Duodenal mucosa (tissue), 2 donors: ENCODE measurements around the gene TRERF1.
A peak's percentile ranks its signal among the peaks of the same experiment; 100 is the strongest.

Source experiments
- H3K27ac ChIP-seq: one replicate; pipeline ENCODE4 v1.7.0; 2013; ENCODE audit warnings: low read depth, low read length
- H3K27me3 ChIP-seq, 2 donors: one replicate each; pipeline ENCODE4 v1.7.0; 2013; ENCODE audit warnings: low read length in 2 of 2, control low read depth in 1 of 2; ENCODE audit not compliant: insufficient read depth in 2 of 2, control insufficient read depth in 1 of 2
- H3K36me3 ChIP-seq, 2 donors: one replicate each; pipeline ENCODE4 v1.7.0; 2013; ENCODE audit warnings: low read length in 2 of 2, control low read depth in 1 of 2; ENCODE audit not compliant: insufficient read depth in 2 of 2, control insufficient read depth in 1 of 2
- H3K4me1 ChIP-seq, 2 donors: one replicate each; pipeline ENCODE4 v1.7.0; 2013; ENCODE audit warnings: low read length in 2 of 2, control low read depth in 1 of 2; ENCODE audit not compliant: insufficient read depth in 2 of 2, control insufficient read depth in 1 of 2
- H3K4me3 ChIP-seq, 2 donors: one replicate each; pipeline ENCODE4 v1.7.0; 2013; ENCODE audit warnings: low read length in 2 of 2, low read depth in 1 of 2
- H3K9ac ChIP-seq, 2 donors: one replicate each; pipeline ENCODE4 v1.7.0; 2013; ENCODE audit warnings: low read length in 2 of 2, low read depth in 1 of 2
- H3K9me3 ChIP-seq, 2 donors: one replicate each; pipeline ENCODE4 v1.7.0; 2013; ENCODE audit warnings: low read length in 2 of 2, control low read depth in 1 of 2; ENCODE audit not compliant: control insufficient read depth in 1 of 2

Gene TRERF1

DNA sequence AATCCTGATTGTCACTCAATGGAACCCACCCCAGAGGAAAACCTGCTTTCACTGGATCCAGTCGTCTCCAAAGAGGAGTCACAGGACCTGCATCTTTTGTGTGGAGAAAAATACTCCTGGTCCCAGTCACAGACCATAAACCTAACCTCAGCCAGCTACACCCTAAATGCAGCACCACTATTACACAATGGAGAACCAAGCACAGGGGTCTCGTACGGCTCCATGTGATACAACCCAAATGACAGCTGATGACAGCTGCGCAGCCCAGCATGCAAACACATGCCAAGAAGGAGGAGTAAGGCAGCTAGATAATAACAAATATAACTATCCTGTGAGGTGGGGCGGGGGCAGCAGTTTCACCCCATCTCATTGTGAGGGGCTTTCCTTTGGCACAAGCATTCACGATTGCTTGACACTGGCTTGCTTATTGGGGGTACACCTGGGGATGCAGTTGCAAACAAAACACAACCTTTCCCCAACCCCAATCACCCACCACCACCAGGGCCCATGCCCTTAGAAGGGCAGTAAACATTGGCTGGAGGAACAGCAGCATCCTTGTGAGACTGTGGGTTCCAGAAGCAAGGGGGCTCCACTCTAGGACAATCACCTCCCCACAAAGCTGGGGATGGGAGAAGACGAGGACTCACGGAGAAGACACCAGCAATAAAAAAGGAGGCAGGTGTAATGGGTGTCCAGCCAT is 51.5 kb downstream of the TRERF1 start:
- no peak overlapping the region for H3K4me3 ChIP-seq
- no peak overlapping the region for H3K27ac ChIP-seq
- H3K4me1 ChIP-seq: peaks cover 33% of the 10 kb centered on the region in 2 donors
- no peak overlapping the region for H3K9ac ChIP-seq
- no peaks in the 10 kb centered on the region for H3K9me3 ChIP-seq
- no peaks in the 10 kb centered on the region for H3K27me3 ChIP-seq
- no peaks in the 10 kb centered on the region for H3K36me3 ChIP-seq

DNA sequence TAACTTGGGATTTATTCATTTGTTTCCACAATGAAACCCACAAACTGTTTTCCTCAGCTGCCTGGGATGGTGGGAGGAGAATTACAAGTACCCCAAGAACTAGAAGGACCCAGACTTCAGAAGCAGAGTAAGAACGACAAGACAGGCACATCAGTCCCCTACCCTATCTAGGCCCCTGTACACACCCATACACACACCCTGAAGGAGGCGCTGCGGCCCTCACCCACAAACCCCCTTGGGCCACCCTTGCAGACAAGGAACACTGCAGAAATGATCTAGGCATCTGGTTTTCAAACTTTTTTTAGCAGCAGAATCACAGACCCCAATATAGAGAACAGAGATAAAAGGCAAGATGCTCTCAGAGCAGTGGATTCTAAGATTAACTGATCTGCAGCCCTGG is 55.0 kb downstream of the TRERF1 start:
- no peaks in the 10 kb centered on the region for H3K9me3 ChIP-seq
- no peaks in the 10 kb centered on the region for H3K27me3 ChIP-seq
- H3K36me3 ChIP-seq: no peaks in the 10 kb centered on the region
- H3K27ac ChIP-seq: no peak overlapping the region
- no peak overlapping the region for H3K4me3 ChIP-seq
- H3K4me1 ChIP-seq: peaks cover 18 to 21% of the 10 kb centered on the region in 2 donors
- no peak overlapping the region for H3K9ac ChIP-seq

- H3K27ac ChIP-seq: no peak overlapping the region
- H3K4me3 ChIP-seq: no peak overlapping the region
- H3K36me3 ChIP-seq: no peaks in the 10 kb centered on the region
- peaks cover 26 to 29% of the 10 kb centered on the region in 2 donors for H3K4me1 ChIP-seq
- no peak overlapping the region for H3K9ac ChIP-seq
- H3K27me3 ChIP-seq: no peaks in the 10 kb centered on the region
- no peaks in the 10 kb centered on the region for H3K9me3 ChIP-seq
These were observed 56.7 kb downstream of the TRERF1 start for GRCh38 chr6:42394881-42395620.

- Histone ChIP-seq H3K4me3 (no peak overlapping the region), H3K4me1 (peaks cover 26 to 29% of the 10 kb centered on the region in 2 donors), H3K36me3 (no peaks in the 10 kb centered on the region), H3K27me3 (no peaks in the 10 kb centered on the region), H3K9me3 (no peaks in the 10 kb centered on the region), H3K27ac (no peak overlapping the region), H3K9ac (no peak overlapping the region)
These were observed 57.6 kb downstream of the TRERF1 start for GRCh38 chr6:42394151-42394550.

DNA sequence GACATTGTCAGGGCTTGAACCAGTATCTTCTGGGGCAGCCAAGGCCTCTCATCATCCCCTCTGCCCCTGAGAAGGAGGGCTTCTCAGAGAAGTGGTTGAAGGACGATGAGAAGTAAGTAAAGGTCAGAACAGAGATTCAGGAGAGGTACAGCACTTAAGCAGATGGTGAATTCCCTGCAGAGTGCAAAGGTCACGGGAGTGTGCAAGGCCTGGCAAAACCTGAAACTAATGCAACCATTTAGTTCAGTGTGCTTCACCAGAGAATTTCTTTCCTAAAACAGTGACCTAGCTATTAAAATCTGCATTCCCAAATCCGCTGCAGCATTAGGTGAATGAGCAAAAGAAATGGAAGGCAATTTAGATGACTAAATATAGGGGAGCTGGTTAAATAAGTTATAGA is 58.4 kb downstream of the TRERF1 start:
- Histone ChIP-seq H3K4me1 (peaks cover 26 to 29% of the 10 kb centered on the region in 2 donors), H3K4me3 (no peak overlapping the region), H3K36me3 (no peaks in the 10 kb centered on the region), H3K9me3 (no peaks in the 10 kb centered on the region), H3K27me3 (no peaks in the 10 kb centered on the region), H3K27ac (no peak overlapping the region), H3K9ac (no peak overlapping the region)

- H3K36me3 ChIP-seq: no peaks in the 10 kb centered on the region
- no peaks in the 10 kb centered on the region for H3K27me3 ChIP-seq
- H3K9me3 ChIP-seq: no peaks in the 10 kb centered on the region
- peaks cover 26 to 29% of the 10 kb centered on the region in 2 donors for H3K4me1 ChIP-seq
- H3K9ac ChIP-seq: no peak overlapping the region
- H3K4me3 ChIP-seq: no peak overlapping the region
- no peak overlapping the region for H3K27ac ChIP-seq
These were observed 58.9 kb downstream of the TRERF1 start for GRCh38 chr6:42392833-42393232.

DNA sequence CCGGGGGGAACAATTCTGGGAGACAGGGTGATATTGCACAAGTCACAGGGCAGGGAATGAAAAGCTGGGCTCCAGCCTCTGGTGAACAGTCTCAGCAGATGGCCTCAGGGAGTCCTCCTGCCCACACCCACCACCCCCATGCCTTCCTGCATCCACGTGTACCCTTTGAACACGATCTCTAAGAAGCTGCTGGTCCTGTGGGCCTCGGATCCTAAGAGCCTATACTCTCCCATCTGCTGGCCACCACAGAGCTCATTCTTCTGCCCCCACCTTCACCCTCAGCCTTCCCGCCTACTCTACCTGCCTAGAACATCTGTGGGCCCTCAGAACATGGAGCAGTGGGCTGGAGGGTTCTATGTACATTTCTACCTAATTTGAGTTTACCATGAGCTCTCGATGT is 60.3 kb downstream of the TRERF1 start:
- peaks cover 26 to 29% of the 10 kb centered on the region in 2 donors for H3K4me1 ChIP-seq
- H3K27ac ChIP-seq: no peak overlapping the region
- no peak overlapping the region for H3K4me3 ChIP-seq
- no peaks in the 10 kb centered on the region for H3K9me3 ChIP-seq
- H3K9ac ChIP-seq: no peak overlapping the region
- no peaks in the 10 kb centered on the region for H3K27me3 ChIP-seq
- H3K36me3 ChIP-seq: no peaks in the 10 kb centered on the region

DNA sequence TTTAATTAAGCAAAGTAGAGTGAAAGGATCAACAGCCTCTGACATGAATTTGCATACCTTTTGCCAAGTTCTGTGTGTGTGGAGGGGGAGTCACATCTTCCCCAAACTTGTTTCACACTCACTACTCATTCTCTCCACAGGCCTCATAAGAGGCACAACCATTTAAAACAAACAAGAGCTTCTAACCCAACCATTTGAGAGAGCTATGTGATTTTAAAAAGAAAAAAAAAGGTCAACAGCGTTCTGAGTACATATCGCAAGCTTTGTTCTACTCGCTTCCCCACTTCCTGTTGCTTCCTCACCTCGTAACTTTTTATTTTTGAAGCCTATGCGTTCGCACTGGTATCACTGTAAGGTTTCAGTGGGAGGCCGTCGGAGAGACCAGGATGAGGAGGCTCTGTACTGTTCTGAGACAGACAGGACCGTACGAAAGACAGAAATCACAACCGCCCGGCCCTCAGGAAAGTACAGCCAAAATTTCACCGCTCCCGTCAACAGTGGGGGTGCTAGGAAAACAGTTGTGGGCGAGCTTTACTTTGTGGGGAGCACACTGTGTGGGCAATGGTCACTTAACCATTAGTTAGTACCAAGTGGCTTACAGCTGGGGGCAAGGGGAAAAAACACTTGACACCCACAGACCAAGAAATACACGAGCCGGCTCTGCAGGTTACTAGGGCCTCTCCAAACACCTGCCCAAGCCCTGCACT is 61.3 kb downstream of the TRERF1 start:
- H3K4me1 ChIP-seq: peaks cover 28 to 29% of the 10 kb centered on the region in 2 donors

DNA sequence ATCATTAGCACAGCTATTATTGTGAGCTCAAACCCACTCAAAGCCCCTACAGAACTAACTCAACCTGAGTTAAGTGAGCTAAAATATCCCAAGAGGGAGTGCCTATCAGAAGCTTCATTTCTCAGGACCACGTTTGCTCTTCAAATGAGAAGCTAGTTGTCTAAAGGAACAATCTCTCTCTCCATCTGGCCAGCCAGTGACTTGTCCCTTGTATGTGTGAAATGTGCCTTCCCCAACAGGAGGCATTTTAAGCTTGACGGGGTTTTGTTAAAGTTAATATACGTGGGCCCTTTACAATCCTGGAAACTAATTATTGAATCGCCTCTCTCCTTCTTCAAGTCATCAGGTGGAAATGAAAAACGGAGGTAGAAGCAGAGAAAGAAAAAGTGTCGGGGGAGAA is 62.0 kb downstream of the TRERF1 start:
- no peaks in the 10 kb centered on the region for H3K9me3 ChIP-seq
- no peak overlapping the region for H3K9ac ChIP-seq
- H3K27ac ChIP-seq: no peak overlapping the region
- H3K27me3 ChIP-seq: no peaks in the 10 kb centered on the region
- H3K4me1 ChIP-seq: peaks cover 29 to 30% of the 10 kb centered on the region in 2 donors
- H3K4me3 ChIP-seq: peak overlapping the region in 1 of 2 donors; percentile 24
- H3K36me3 ChIP-seq: no peaks in the 10 kb centered on the region

More for the DNA sequence above, 61.3 kb downstream of the TRERF1 start:
- Histone ChIP-seq H3K9me3 (no peaks in the 10 kb centered on the region), H3K9ac (peak overlapping the region; percentile 14 to 15), H3K4me3 (peak overlapping the region in 1 of 2 donors; percentile 24), H3K27me3 (no peaks in the 10 kb centered on the region), H3K27ac (peak overlapping the region; percentile 21), H3K36me3 (no peaks in the 10 kb centered on the region)

GRCh38 chr6:42388046-42388445 is 63.7 kb downstream of the TRERF1 start:
- Histone ChIP-seq H3K9me3 (no peaks in the 10 kb centered on the region), H3K27ac (no peak overlapping the region), H3K4me1 (peaks cover 16% of the 10 kb centered on the region in 2 donors), H3K36me3 (no peaks in the 10 kb centered on the region), H3K27me3 (no peaks in the 10 kb centered on the region), H3K4me3 (no peak overlapping the region), H3K9ac (no peak overlapping the region)
